Smooth muscle cell (in vitro differentiated cells): ENCODE data around the gene AKR1D1. TPM values are rescaled to one million over a fixed set of nuclear protein-coding genes. Genes with fewer than 3 reads are reported as not detected.
"Not testable (repeated sequence)": the region's sequence is repeated elsewhere in the genome, so short reads cannot be mapped to it uniquely, and the experiment has no call there.

Experiments used
- DNase-seq: peaks from one replicate; lab custom pipeline; 2025; ENCODE audit not compliant: unreplicated experiment; lab: John Stamatoyannopoulos, UW
- H2AFZ ChIP-seq: fragments of 200-600 bp; sonication (generic); 2 replicates; pipeline ENCODE4 v1.6.0; 2016; ENCODE audit warnings: antibody characterized with exemption, low read depth, mild to moderate bottlenecking
- H3F3A ChIP-seq: fragments of 200-600 bp; sonication (generic); 2 replicates; pipeline ENCODE4 v1.6.0; 2017; ENCODE audit warnings: antibody characterized with exemption, low read depth
- H3K27ac ChIP-seq: fragments of 200-600 bp; sonication (generic); 2 replicates; pipeline ENCODE4 v1.5.1; 2016; ENCODE audit warnings: low read depth, mild to moderate bottlenecking
- H3K27me3 ChIP-seq: fragments of 200-600 bp; sonication (generic); 2 replicates; pipeline ENCODE4 v1.6.1; 2016; ENCODE audit warnings: low read depth, mild to moderate bottlenecking
- H3K36me3 ChIP-seq: fragments of 200-600 bp; sonication (generic); 2 replicates; pipeline ENCODE4 v1.5.1; 2016; ENCODE audit warnings: low read depth
- H3K4me1 ChIP-seq: fragments of 200-600 bp; sonication (generic); 2 replicates; pipeline ENCODE4 v1.5.1; 2016; ENCODE audit warnings: low read depth
- H3K4me2 ChIP-seq: fragments of 200-600 bp; sonication (generic); 2 replicates; pipeline ENCODE4 v1.6.0; 2016; ENCODE audit warnings: mild to moderate bottlenecking
- H3K4me3 ChIP-seq: fragments of 200-600 bp; sonication (generic); 2 replicates; pipeline ENCODE4 v1.5.1; 2016; ENCODE audit warnings: mild to moderate bottlenecking
- H3K79me2 ChIP-seq: fragments of 200-600 bp; sonication (generic); 2 replicates; pipeline ENCODE4 v1.6.0; 2016; ENCODE audit warnings: low read depth, mild to moderate bottlenecking
- H3K9ac ChIP-seq: fragments of 200-600 bp; sonication (generic); 2 replicates; pipeline ENCODE4 v1.6.0; 2016; ENCODE audit warnings: low read depth
- H3K9me3 ChIP-seq: fragments of 200-600 bp; sonication (generic); replicated peaks from 2 replicates; pipeline ENCODE4 v1.5.1; 2016; ENCODE audit warnings: low read depth
- H4K20me1 ChIP-seq: fragments of 200-600 bp; sonication (generic); 2 replicates; pipeline ENCODE4 v1.6.0; 2016; ENCODE audit warnings: low read depth
- CTCF ChIP-seq: fragments of 200-600 bp; sonication (generic); IDR thresholded peaks from 2 replicates; pipeline ENCODE4 v1.5.1; 2017; ENCODE audit warnings: borderline replicate concordance, mild to moderate bottlenecking, antibody characterized with exemption; ENCODE audit not compliant: insufficient read depth, poor library complexity, severe bottlenecking
- WGBS: methylation state at CpG from one replicate; pipeline ENCODE4 v1.1.7; 2016; ENCODE audit warnings: low lambda C conversion rate; 5-methylcytosine and 5-hydroxymethylcytosine counted together
- polyA plus RNA-seq: library from polyadenylated mRNA; unstranded; fragments of >200 nt; fragmentation: Nextera tagmentation; extraction: Ambion mirVana; gene quantifications from 2 replicates; pipeline ENCODE4 v1.2.1, GENCODE V29; 2016
- total RNA-seq: library from RNA; depleted of rRNA; stranded (reverse); fragments of >200 nt; gene quantifications from 2 replicates; pipeline ENCODE4 v1.2.3, GENCODE V29; 2014

AKR1D1 gene
- total and polyA plus RNA-seq, 2 experiments from 2014 or later = not detected

- H3K4me1 ChIP-seq = no peaks in the 10 kb centered on the region
- H4K20me1 ChIP-seq = no peaks in the 10 kb centered on the region
- H3K9ac ChIP-seq = no peak overlapping the region
- no peak overlapping the region for H3K27ac ChIP-seq
- TF ChIP-seq CTCF = no peak
- no peaks in the 10 kb centered on the region for H3K36me3 ChIP-seq
- H3F3A ChIP-seq = no peaks in the 10 kb centered on the region
- no peak for DNase-seq
- H3K4me3 ChIP-seq = no peak overlapping the region
- 92% methylated on average over 2 of the region's 2 CpGs for WGBS
- no peak overlapping the region for H2AFZ ChIP-seq
- no peaks in the 10 kb centered on the region for H3K27me3 ChIP-seq
- H3K4me2 ChIP-seq = no peak overlapping the region
- H3K9me3 ChIP-seq = no peaks in the 10 kb centered on the region
- no peaks in the 10 kb centered on the region for H3K79me2 ChIP-seq
Measured at GRCh38 chr7:138144958-138145357, 68.7 kb downstream of the AKR1D1 start.

- H2AFZ ChIP-seq = not testable (repeated sequence)
- 92% methylated on average over 13 of the region's 19 CpGs for WGBS
Measured at GRCh38 chr7:138146221-138146620, 70.0 kb downstream of the AKR1D1 start.

GRCh38 chr7:138146757-138147734, 70.8 kb downstream of the AKR1D1 start:
- 83% methylated on average over 32 of the region's 32 CpGs for WGBS
- not testable (repeated sequence) for H2AFZ ChIP-seq, H3K27me3 ChIP-seq, H3K9me3 ChIP-seq, DNase-seq, H4K20me1 ChIP-seq, H3F3A ChIP-seq, H3K4me1 ChIP-seq, H3K9ac ChIP-seq, H3K4me2 ChIP-seq, H3K4me3 ChIP-seq, H3K36me3 ChIP-seq, H3K79me2 ChIP-seq, H3K27ac ChIP-seq

More at GRCh38 chr7:138146221-138146620, 70.0 kb downstream of the AKR1D1 start:
- H3K36me3 ChIP-seq, H3K79me2 ChIP-seq, H4K20me1 ChIP-seq, H3K4me3 ChIP-seq, H3K9me3 ChIP-seq, H3K27me3 ChIP-seq, H3K4me2 ChIP-seq, H3F3A ChIP-seq, H3K9ac ChIP-seq, DNase-seq, H3K4me1 ChIP-seq, H3K27ac ChIP-seq: not testable (repeated sequence)

GRCh38 chr7:138151731-138152577, 75.7 kb downstream of the AKR1D1 start:
- no peak for TF ChIP-seq CTCF
- no peaks in the 10 kb centered on the region for H3K36me3 ChIP-seq
- H3K9ac ChIP-seq = no peak overlapping the region
- no peaks in the 10 kb centered on the region for H3K4me1 ChIP-seq
- H3K27ac ChIP-seq = no peak overlapping the region
- no peaks in the 10 kb centered on the region for H4K20me1 ChIP-seq
- DNase-seq = no peak
- peaks cover 6% of the 10 kb centered on the region for H3F3A ChIP-seq
- H3K79me2 ChIP-seq = no peaks in the 10 kb centered on the region
- H3K4me3 ChIP-seq = no peak overlapping the region
- no peaks in the 10 kb centered on the region for H3K27me3 ChIP-seq
- no peak overlapping the region for H2AFZ ChIP-seq
- no peak overlapping the region for H3K4me2 ChIP-seq
- WGBS = 51% methylated on average over 4 of the region's 4 CpGs
- H3K9me3 ChIP-seq = no peaks in the 10 kb centered on the region
